Cardiac muscle cell (in vitro differentiated cells and primary cell): ENCODE measurements around the gene ALPG. TPM values are rescaled to one million over a fixed set of nuclear protein-coding genes. Genes with fewer than 3 reads are reported as not detected.
"Not testable (repeated sequence)": the region's sequence is repeated elsewhere in the genome, so short reads cannot be mapped to it uniquely, and the experiment has no call there.

Source experiments
- DNase-seq, 2 donors: peaks; one replicate each; pipeline versions ENCODE4 v3.0.0 to v3.0.0-alpha.2; 2010 to 2017; ENCODE audit warnings: low read depth in 1 of 2, low spot score in 1 of 2
- H3K27ac ChIP-seq: fragments of 200-600 bp; sonication (generic); 2 replicates; pipeline ENCODE4 v1.5.1; 2016
- H3K27me3 ChIP-seq: fragments of 200-600 bp; sonication (generic); 2 replicates; pipeline ENCODE4 v1.6.0; 2016; ENCODE audit warnings: control low read depth
- H3K36me3 ChIP-seq: fragments of 200-600 bp; sonication (generic); 2 replicates; pipeline ENCODE4 v1.5.1; 2016; ENCODE audit warnings: control low read depth
- H3K4me1 ChIP-seq: fragments of 200-600 bp; sonication (generic); 2 replicates; pipeline ENCODE4 v1.8.1; 2017; ENCODE audit warnings: low read depth, mild to moderate bottlenecking, mixed run types
- H3K4me3 ChIP-seq: fragments of 200-600 bp; sonication (generic); 2 replicates; pipeline ENCODE4 v1.5.1; 2016; ENCODE audit warnings: mild to moderate bottlenecking
- H3K9me3 ChIP-seq: fragments of 200-600 bp; sonication (generic); 2 replicates; pipeline ENCODE4 v1.5.1; 2017; ENCODE audit warnings: low read depth, mild to moderate bottlenecking, control low read depth
- CTCF ChIP-seq: IDR thresholded peaks from 2 replicates; pipeline ENCODE4 v1.5.1; 2012; ENCODE audit warnings: low read depth, mild to moderate bottlenecking, low read length
- polyA plus RNA-seq: library from polyadenylated mRNA; unstranded; fragments of >200 nt; fragmentation: Nextera tagmentation; extraction: Ambion mirVana; gene quantifications from 2 replicates; pipeline ENCODE4 v1.2.1, GENCODE V29; 2016
- total RNA-seq: library from RNA; depleted of rRNA; stranded (reverse); fragments of >200 nt; gene quantifications from 2 replicates; pipeline ENCODE4 v1.2.3, GENCODE V29; 2016

Gene ALPG
- total and polyA plus RNA-seq, 2 experiments from 2014 or later = not detected

- H3K4me1 ChIP-seq = no peaks in the 10 kb centered on the region
- H3K27me3 ChIP-seq = peaks cover 94% of the 10 kb centered on the region
- TF ChIP-seq CTCF = no peak
- DNase-seq = no peak
- H3K9me3 ChIP-seq = no peaks in the 10 kb centered on the region
- H3K4me3 ChIP-seq = no peak overlapping the region
- H3K27ac ChIP-seq = no peak overlapping the region
- no peaks in the 10 kb centered on the region for H3K36me3 ChIP-seq
These were observed 15.4 kb downstream of the ALPG start for GRCh38 chr2:232422051-232422450.

- not testable (repeated sequence) for DNase-seq, H3K27ac ChIP-seq, H3K9me3 ChIP-seq, H3K36me3 ChIP-seq, H3K4me3 ChIP-seq, H3K4me1 ChIP-seq
- H3K27me3 ChIP-seq = peaks cover 84% of the 10 kb centered on the region
These were observed 16.4 kb downstream of the ALPG start for GRCh38 chr2:232422996-232423395.

GRCh38 chr2:232423407-232423806, 16.8 kb downstream of the ALPG start:
- not testable (repeated sequence) for DNase-seq, H3K4me1 ChIP-seq, H3K27ac ChIP-seq, H3K9me3 ChIP-seq, H3K4me3 ChIP-seq, H3K36me3 ChIP-seq
- H3K27me3 ChIP-seq = peaks cover 80% of the 10 kb centered on the region

- DNase-seq = no peak
- Histone ChIP-seq H3K27me3 (no peaks in the 10 kb centered on the region), H3K27ac (no peak overlapping the region), H3K9me3 (no peaks in the 10 kb centered on the region), H3K4me3 (no peak overlapping the region), H3K36me3 (no peaks in the 10 kb centered on the region), H3K4me1 (no peaks in the 10 kb centered on the region)
- no peak for TF ChIP-seq CTCF
These were observed 25.3 kb downstream of the ALPG start for GRCh38 chr2:232431705-232432590.

- H3K9me3 ChIP-seq = no peaks in the 10 kb centered on the region
- no peak overlapping the region for H3K27ac ChIP-seq
- H3K36me3 ChIP-seq = no peaks in the 10 kb centered on the region
- H3K4me1 ChIP-seq = no peaks in the 10 kb centered on the region
- no peak for DNase-seq
- no peaks in the 10 kb centered on the region for H3K27me3 ChIP-seq
- TF ChIP-seq CTCF = peak; percentile 16
- H3K4me3 ChIP-seq = no peak overlapping the region
These were observed 26.0 kb downstream of the ALPG start for GRCh38 chr2:232432598-232433184.

- DNase-seq, H3K27ac ChIP-seq, H3K36me3 ChIP-seq, H3K4me1 ChIP-seq, H3K27me3 ChIP-seq, H3K4me3 ChIP-seq, H3K9me3 ChIP-seq: not testable (repeated sequence)
These were observed 27.0 kb downstream of the ALPG start for GRCh38 chr2:232433622-232434021.

- no peak for DNase-seq
- Histone ChIP-seq H3K27ac (no peak overlapping the region), H3K4me1 (no peaks in the 10 kb centered on the region), H3K4me3 (no peak overlapping the region), H3K9me3 (no peaks in the 10 kb centered on the region), H3K36me3 (no peaks in the 10 kb centered on the region), H3K27me3 (peaks cover 3% of the 10 kb centered on the region)
- no peak for TF ChIP-seq CTCF
These were observed 27.4 kb downstream of the ALPG start for GRCh38 chr2:232434091-232434490.
